Psoas muscle (tissue), 8 donors: ENCODE data around the gene SPDL1. TPM values are rescaled to one million over a fixed set of nuclear protein-coding genes. Genes with fewer than 3 reads are reported as not detected.

Source experiments
- ATAC-seq, 4 donors: fragments of 200-7000 bp; cut with Tn5 transposase; one replicate each; pipeline ENCODE4 v1.9.1; 2020; ENCODE audit warnings: moderate library complexity in 3 of 4, mild to moderate bottlenecking in 2 of 4
- DNase-seq, 2 donors: peaks; one replicate each; pipeline ENCODE4 v3.0.0-alpha.2; 2020
- H3K27ac ChIP-seq: fragments of 200-600 bp; one replicate; pipeline ENCODE4 v1.8.0; 2022
- H3K27me3 ChIP-seq, 3 donors: fragments of 200-600 bp in 1 of 3; one replicate each; pipeline versions ENCODE4 v1.6.1 to v1.8.0; 2013 to 2022; ENCODE audit warnings: low read length in 2 of 3, mild to moderate bottlenecking in 2 of 3, moderate library complexity in 1 of 3; ENCODE audit not compliant: insufficient read depth in 3 of 3
- H3K36me3 ChIP-seq, 2 donors: fragments of 200-600 bp in 1 of 2; one replicate each; pipeline versions ENCODE4 v1.6.1 to v1.8.0; 2013 to 2022; ENCODE audit warnings: low read depth in 1 of 2, mild to moderate bottlenecking in 1 of 2, moderate library complexity in 1 of 2; ENCODE audit not compliant: insufficient read depth in 1 of 2
- H3K4me1 ChIP-seq: fragments of 200-600 bp; one replicate; pipeline ENCODE4 v1.8.0; 2022
- H3K4me3 ChIP-seq: fragments of 200-600 bp; one replicate; pipeline ENCODE4 v1.8.0; 2022; ENCODE audit warnings: mild to moderate bottlenecking
- H3K9me3 ChIP-seq: fragments of 200-600 bp; one replicate; pipeline ENCODE4 v1.8.0; 2022
- CTCF ChIP-seq: fragments of 200-600 bp; IDR thresholded peaks from one replicate; pipeline ENCODE4 v1.8.0; 2022; ENCODE audit warnings: antibody characterized with exemption
- WGBS, 3 donors: extraction: QIAGEN DNeasy Blood & Tissue Kit; methylation state at CpG; one replicate each; pipeline versions ENCODE4 v1.1.6 to v1.1.7; 2013; 5-methylcytosine and 5-hydroxymethylcytosine counted together
- intact Hi-C, 2 donors: fragments of 100-400 bp; cut with DNase I; formaldehyde crosslinking; loops; one replicate each; pipeline versions ENCODE4 v1.11.0 to v1.14.2; 2022
- polyA plus RNA-seq, 3 donors: library from polyadenylated mRNA; stranded (reverse); fragments of 200-250 nt; gene quantifications; one replicate each; pipeline ENCODE4 v1.2.3, GENCODE V29; 2013
- total RNA-seq, 4 donors: library from RNA; stranded (reverse); fragmentation: NEBNext Ultra II Directional in 2 of 4; extraction: Animal tissue kit (Norgen Biotek cat#: 25700) in 2 of 4; gene quantifications; one replicate each; pipeline versions ENCODE4 v1.2.1 to v1.2.4, GENCODE V29; 2021 to 2023
- donor health status: healthy with polysubstance abuse.
- donor health status: DM: no; HTN: no; CAD: no; lungs with moderate emphysema.
- donor health status: Bipolar disorder and iron deficiency.
- donor health status: healthy.
- donor health status: DM: yes; HTN: yes; CAD: no.
- donor health status: DM: no; HTN: no; CAD: no.
- donor health status: DM: no; HTN: no; CAD: no.
- donor health status: DM: yes; HTN: yes; CAD: no.

The SPDL1 gene
- total and polyA plus RNA-seq, 7 donors: 1.7 to 6.3 (median 2.8) TPM

- Histone ChIP-seq H3K27ac (no peak overlapping the region), H3K9me3 (no peaks in the 10 kb centered on the region), H3K4me1 (no peaks in the 10 kb centered on the region), H3K27me3 (peaks cover 0 to 14% (median 6%) of the 10 kb centered on the region in 3 donors), H3K4me3 (no peak overlapping the region), H3K36me3 (no peaks in the 10 kb centered on the region)
- no peak for TF ChIP-seq CTCF
- 70 to 85% (median 78%) methylated on average over 1 of the region's 1 CpG for WGBS, 3 donors
- no peak for ATAC-seq
- DNase-seq: no peak
- intact Hi-C loops: no loop called here
Measured at GRCh38 chr5:169635936-169636335, 52.4 kb downstream of the SPDL1 start.

DNA sequence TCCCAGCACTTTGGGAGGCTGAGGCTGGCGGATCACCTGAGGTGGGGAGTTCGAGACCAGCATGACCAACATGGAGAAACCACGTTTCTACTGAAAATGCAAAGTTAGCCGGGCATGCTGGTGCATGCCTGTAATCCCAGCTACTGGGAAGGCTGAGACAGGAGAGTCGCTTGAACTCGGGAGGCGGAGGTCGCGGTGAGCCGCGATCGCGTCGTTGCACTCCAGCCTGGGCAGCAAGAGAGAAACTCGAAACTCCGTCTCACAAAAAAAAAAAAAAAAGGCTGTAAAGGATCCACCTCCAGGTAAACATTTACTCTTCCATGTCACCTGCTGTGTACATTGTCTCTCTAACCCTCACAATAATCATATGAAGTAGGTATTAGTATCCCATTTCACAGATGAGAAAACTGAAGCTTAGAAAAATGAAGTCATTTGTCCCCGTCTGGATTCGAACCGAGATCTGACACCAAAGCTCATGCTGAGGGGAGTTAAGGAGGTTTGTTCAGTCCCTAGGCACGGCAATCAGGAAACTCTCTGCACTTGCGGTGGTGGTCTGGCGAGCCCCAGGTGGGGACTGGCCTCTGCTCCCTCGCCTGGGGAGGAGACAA lies 53.0 kb downstream of the SPDL1 start:
- Histone ChIP-seq H3K4me3 (peak overlapping the region; percentile 52), H3K36me3 (no peaks in the 10 kb centered on the region), H3K9me3 (no peaks in the 10 kb centered on the region), H3K27me3 (peaks cover 0 to 14% (median 8%) of the 10 kb centered on the region in 3 donors), H3K4me1 (no peaks in the 10 kb centered on the region), H3K27ac (no peak overlapping the region)
- no peak for TF ChIP-seq CTCF
- WGBS, 3 donors: 34 to 44% (median 35%) methylated on average over 23 of the region's 23 CpGs
- DNase-seq (no peak), ATAC-seq (no peak)
- intact Hi-C loops: no loop called here

GRCh38 chr5:169637085-169637548 lies 53.5 kb downstream of the SPDL1 start, which contains the start of gene DOCK2:
Gene DOCK2, plus strand, starts transcription at chr5:169637275. Its CDS starts 52 bp downstream, at chr5:169637327.
- H3K27me3 ChIP-seq: peaks cover 0 to 14% (median 8%) of the 10 kb centered on the region in 3 donors
- no peaks in the 10 kb centered on the region for H3K9me3 ChIP-seq
- WGBS, 3 donors: 2% methylated on average over 33 to 42 of the region's 42 CpGs
- H3K4me3 ChIP-seq: peak within 1 kb of the TSS; percentile 52
- DNase-seq (peak; percentile 53 to 77), ATAC-seq (peak in 2 of 4 donors; percentile 33 to 35)
- H3K36me3 ChIP-seq: no peaks in the 10 kb centered on the region
- no peak for TF ChIP-seq CTCF
- intact Hi-C loops: no loop called here
- no peak within 1 kb of the TSS for H3K27ac ChIP-seq
- H3K4me1 ChIP-seq: no peaks in the 10 kb centered on the region

DNA sequence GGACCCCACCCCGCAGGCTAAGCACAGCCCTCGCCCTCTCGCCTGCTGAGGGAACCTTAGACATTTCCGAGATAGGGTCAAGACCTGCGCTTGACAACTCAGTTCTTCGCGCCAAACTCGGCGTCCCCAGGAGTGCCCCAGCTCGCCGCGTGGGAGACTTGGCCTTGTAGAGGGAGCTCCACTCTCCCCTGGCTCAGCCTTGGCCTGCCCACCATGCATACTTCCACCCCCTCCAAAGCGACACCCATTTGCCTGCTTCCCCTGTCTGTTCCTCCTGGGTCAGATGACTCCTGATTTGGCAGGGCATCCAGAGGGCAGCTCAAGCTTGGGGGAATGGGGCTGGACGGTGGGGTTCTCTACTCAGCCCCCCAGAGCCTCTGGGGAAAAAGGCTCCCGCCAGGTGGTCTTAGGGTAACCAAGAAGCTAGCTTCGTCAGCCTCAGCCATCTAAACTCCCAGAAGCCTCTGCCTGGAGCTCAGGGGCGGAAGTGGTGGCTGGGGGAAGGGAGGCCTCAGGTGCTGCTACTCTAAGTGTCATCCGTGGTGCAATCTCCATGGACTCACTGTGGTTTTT lies 54.1 kb downstream of the SPDL1 start:
- H3K27me3 ChIP-seq: peaks cover 0 to 14% (median 8%) of the 10 kb centered on the region in 3 donors
- WGBS, 3 donors: 16 to 18% (median 18%) methylated on average over 16 to 18 of the region's 18 CpGs
- H3K27ac ChIP-seq: no peak overlapping the region
- H3K9me3 ChIP-seq: no peaks in the 10 kb centered on the region
- H3K36me3 ChIP-seq: no peaks in the 10 kb centered on the region
- no peak for TF ChIP-seq CTCF
- intact Hi-C loops: no loop called here
- H3K4me1 ChIP-seq: no peaks in the 10 kb centered on the region
- H3K4me3 ChIP-seq: peak overlapping the region; percentile 52
- DNase-seq: no peak
- no peak for ATAC-seq
